C1 segment of cervical spinal cord (tissue), 14 donors: ENCODE results near the gene CSNK2A2.

ENCODE experiments used
- DNase-seq, 14 donors: peaks; one replicate each; lab custom pipeline; 2025; lab: John Stamatoyannopoulos, UW

CSNK2A2 gene

GRCh38 chr16:58198803-58199411 is 1.0 kb upstream of the CSNK2A2 start:
- no peak for DNase-seq

GRCh38 chr16:58197314-58198012 is 443 bp downstream of the CSNK2A2 start:
- no peak for DNase-seq

- DNase-seq, result no peak
Observed at GRCh38 chr16:58196898-58197313, 1.0 kb downstream of the CSNK2A2 start.

GRCh38 chr16:58195771-58196170 is 2.1 kb downstream of the CSNK2A2 start:
- DNase-seq, result no peak

GRCh38 chr16:58195344-58195743 is 2.6 kb downstream of the CSNK2A2 start:
- DNase-seq, result no peak

- DNase-seq, result no peak
Observed at GRCh38 chr16:58194790-58195189, 3.1 kb downstream of the CSNK2A2 start.

- DNase-seq, result no peak
Observed at GRCh38 chr16:58187665-58188421, 10.1 kb downstream of the CSNK2A2 start.

GRCh38 chr16:58187092-58187491 is 10.8 kb downstream of the CSNK2A2 start:
- no peak for DNase-seq

GRCh38 chr16:58186176-58186944 is 11.5 kb downstream of the CSNK2A2 start:
- DNase-seq, result no peak

GRCh38 chr16:58177353-58177710 is 20.6 kb downstream of the CSNK2A2 start:
- DNase-seq, result no peak

- no peak for DNase-seq
Observed at GRCh38 chr16:58176608-58177352, 21.1 kb downstream of the CSNK2A2 start.

- no peak for DNase-seq
Observed at GRCh38 chr16:58170223-58170622, 27.7 kb downstream of the CSNK2A2 start.

GRCh38 chr16:58160855-58161254 is 37.1 kb downstream of the CSNK2A2 start:
- no peak for DNase-seq

GRCh38 chr16:58158725-58159124 is 39.2 kb downstream of the CSNK2A2 start:
- no peak for DNase-seq

GRCh38 chr16:58157951-58158540 is 39.9 kb downstream of the CSNK2A2 start:
- DNase-seq, result no peak

- no peak for DNase-seq
Observed at GRCh38 chr16:58157239-58157638, 40.7 kb downstream of the CSNK2A2 start.

- no peak for DNase-seq
Observed at GRCh38 chr16:58155839-58156238, 42.1 kb downstream of the CSNK2A2 start.

GRCh38 chr16:58154345-58154744 is 43.6 kb downstream of the CSNK2A2 start:
- no peak for DNase-seq

GRCh38 chr16:58152246-58152868 is 45.5 kb downstream of the CSNK2A2 start:
- no peak for DNase-seq

GRCh38 chr16:58148526-58148925 is 49.4 kb downstream of the CSNK2A2 start:
- DNase-seq, result no peak
